COLO829 (cell line): ENCODE data around the gene RPS6KA4.
A peak's percentile ranks its signal among the peaks of the same experiment; 100 is the strongest.

Experiments
- DNase-seq: peaks from one replicate; pipeline ENCODE4 v3.0.0; 2012; ENCODE audit warnings: low spot score

The RPS6KA4 gene

GRCh38 chr11:64348383-64349024 lies 10.5 kb upstream of the RPS6KA4 start:
- DNase-seq = no peak

GRCh38 chr11:64349025-64349387 lies 10.0 kb upstream of the RPS6KA4 start:
- DNase-seq = no peak

- no peak for DNase-seq
Measured at GRCh38 chr11:64349404-64349803, 9.6 kb upstream of the RPS6KA4 start.

GRCh38 chr11:64351136-64351631 lies 7.8 kb upstream of the RPS6KA4 start:
- DNase-seq = no peak

GRCh38 chr11:64352099-64352994 lies 6.6 kb upstream of the RPS6KA4 start:
- no peak for DNase-seq

GRCh38 chr11:64352995-64353714 lies 5.8 kb upstream of the RPS6KA4 start:
- DNase-seq = no peak

- DNase-seq = no peak
Measured at GRCh38 chr11:64353715-64354506, 5.1 kb upstream of the RPS6KA4 start.

GRCh38 chr11:64355078-64355940 lies 3.7 kb upstream of the RPS6KA4 start:
- DNase-seq = peak; percentile 79

- DNase-seq = peak; percentile 51
Measured at GRCh38 chr11:64356498-64357411, 2.2 kb upstream of the RPS6KA4 start.

GRCh38 chr11:64357446-64357845 lies 1.5 kb upstream of the RPS6KA4 start:
- no peak for DNase-seq

GRCh38 chr11:64357904-64358535 lies 942 bp upstream of the RPS6KA4 start:
- DNase-seq = no peak

- no peak for DNase-seq
Measured at GRCh38 chr11:64358536-64358906, 441 bp upstream of the RPS6KA4 start.

GRCh38 chr11:64359712-64360445 lies 917 bp downstream of the RPS6KA4 start:
- no peak for DNase-seq

- DNase-seq = no peak
Measured at GRCh38 chr11:64360448-64360921, 1.5 kb downstream of the RPS6KA4 start.

- no peak for DNase-seq
Measured at GRCh38 chr11:64361659-64362058, 2.7 kb downstream of the RPS6KA4 start.

GRCh38 chr11:64362339-64362738 lies 3.4 kb downstream of the RPS6KA4 start:
- DNase-seq = no peak

GRCh38 chr11:64364435-64364834 lies 5.5 kb downstream of the RPS6KA4 start:
- no peak for DNase-seq

GRCh38 chr11:64364911-64365310 lies 5.9 kb downstream of the RPS6KA4 start:
- DNase-seq = no peak
